ENCODE measurements around the gene CACNB1. TPM values are rescaled to one million over a fixed set of nuclear protein-coding genes. Genes with fewer than 3 reads are reported as not detected.

CACNB1 gene
- total and polyA plus RNA-seq, 12 donors = 0.85 to 28.8 (median 5.6) TPM

DNA sequence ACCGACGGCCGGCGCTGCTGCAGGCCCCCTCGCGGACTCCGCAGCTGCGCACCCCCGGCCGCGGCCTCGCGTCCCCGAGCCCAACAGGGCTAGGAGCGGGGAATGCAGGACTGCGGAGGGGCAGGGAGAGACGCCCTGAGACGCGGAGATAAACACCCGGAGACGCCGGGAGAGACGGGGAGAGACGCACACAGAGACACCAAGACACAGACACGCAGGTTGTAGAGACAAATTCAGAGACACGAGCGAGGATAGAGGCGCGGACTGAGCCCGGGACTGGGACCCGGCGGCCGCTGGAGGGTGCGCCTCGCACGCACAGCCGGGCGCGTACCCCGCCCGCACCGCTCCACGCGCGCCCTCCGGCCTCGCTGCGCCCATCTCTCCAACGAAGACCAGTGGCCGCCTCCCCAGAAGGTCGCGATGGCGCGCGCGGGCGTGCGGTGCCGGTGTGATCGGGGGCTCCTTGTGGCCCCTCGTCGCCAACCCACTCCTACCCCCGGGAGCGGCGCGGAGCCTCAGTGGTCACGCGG is 27.4 kb upstream of the CACNB1 start:
- peaks cover 16% of the 10 kb centered on the region for H3K27me3 ChIP-seq
- 2 to 12% (median 4%) methylated on average over 9 to 68 of the region's 68 CpGs for WGBS, 4 donors
- DNase-seq = no peak
- no peak for TF ChIP-seq POLR2A (IDR thresholded peaks at IDR 0.05)
- H3K36me3 ChIP-seq (replicated peaks in 1 of 2) = no peaks in the 10 kb centered on the region
- H3K27ac ChIP-seq = no peak overlapping the region
- H3K4me3 ChIP-seq = peak overlapping the region in 1 of 4 donors; percentile 52
- H3K4me1 ChIP-seq (replicated peaks in 1 of 2) = peaks cover 8 to 20% of the 10 kb centered on the region in 2 donors
- H3K9me3 ChIP-seq (replicated peaks in 1 of 3) = no peaks in the 10 kb centered on the region
- intact Hi-C loops (cut with DNase I) = no loop called here

DNA sequence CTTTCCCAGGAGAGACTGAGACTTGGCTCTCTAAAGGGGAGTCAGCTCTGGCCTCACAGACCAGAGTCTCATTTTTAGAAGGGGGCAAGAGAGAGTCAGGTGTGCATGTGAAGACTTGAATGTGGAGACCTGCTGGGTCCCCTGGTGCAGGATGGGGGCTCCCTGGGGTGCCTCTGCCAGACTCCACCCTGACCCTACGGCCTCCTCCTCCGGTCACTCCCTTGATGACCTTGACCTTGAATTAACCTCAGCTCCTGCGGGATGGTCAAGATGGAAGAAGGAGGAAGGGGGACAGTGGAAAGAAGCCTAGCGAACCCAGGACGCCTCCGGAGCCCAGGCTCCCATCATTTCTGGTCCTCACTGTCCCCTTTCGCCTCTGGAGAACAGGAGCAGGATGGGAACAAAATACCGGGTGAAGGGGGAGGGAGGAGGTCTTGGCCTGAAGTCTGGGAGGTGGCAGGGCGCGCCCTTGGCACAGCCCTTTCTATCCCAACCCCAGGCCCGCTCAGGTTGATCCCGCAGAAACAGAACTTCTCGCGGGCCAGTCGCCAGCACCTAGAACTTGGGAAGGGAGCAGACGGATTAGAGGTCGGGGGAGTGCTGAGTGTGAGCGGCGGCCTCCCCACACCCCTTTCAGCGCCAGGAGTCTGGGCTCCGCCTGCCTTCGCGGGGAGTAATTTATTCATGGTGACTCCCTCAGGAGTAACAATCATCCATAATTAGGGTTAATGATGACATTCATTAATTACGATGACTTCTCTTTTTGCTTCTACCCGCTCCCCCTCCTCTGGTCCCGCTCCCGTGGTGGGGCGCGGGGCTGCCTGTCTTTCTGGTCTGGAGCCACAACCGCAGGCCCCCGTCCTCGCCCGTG is 26.7 kb upstream of the CACNB1 start:
- Histone ChIP-seq H3K36me3 (replicated peaks in 1 of 2) (no peaks in the 10 kb centered on the region), H3K27me3 (peaks cover 16% of the 10 kb centered on the region), H3K4me1 (replicated peaks in 1 of 2) (peaks cover 8 to 20% of the 10 kb centered on the region in 2 donors), H3K27ac (no peak overlapping the region), H3K4me3 (peak overlapping the region in 1 of 4 donors; percentile 52), H3K9me3 (replicated peaks in 1 of 3) (no peaks in the 10 kb centered on the region)
- intact Hi-C loops (cut with DNase I) = no loop called here
- 48 to 65% (median 51%) methylated on average over 27 to 33 of the region's 33 CpGs for WGBS, 4 donors
- TF ChIP-seq, protein P1, sequence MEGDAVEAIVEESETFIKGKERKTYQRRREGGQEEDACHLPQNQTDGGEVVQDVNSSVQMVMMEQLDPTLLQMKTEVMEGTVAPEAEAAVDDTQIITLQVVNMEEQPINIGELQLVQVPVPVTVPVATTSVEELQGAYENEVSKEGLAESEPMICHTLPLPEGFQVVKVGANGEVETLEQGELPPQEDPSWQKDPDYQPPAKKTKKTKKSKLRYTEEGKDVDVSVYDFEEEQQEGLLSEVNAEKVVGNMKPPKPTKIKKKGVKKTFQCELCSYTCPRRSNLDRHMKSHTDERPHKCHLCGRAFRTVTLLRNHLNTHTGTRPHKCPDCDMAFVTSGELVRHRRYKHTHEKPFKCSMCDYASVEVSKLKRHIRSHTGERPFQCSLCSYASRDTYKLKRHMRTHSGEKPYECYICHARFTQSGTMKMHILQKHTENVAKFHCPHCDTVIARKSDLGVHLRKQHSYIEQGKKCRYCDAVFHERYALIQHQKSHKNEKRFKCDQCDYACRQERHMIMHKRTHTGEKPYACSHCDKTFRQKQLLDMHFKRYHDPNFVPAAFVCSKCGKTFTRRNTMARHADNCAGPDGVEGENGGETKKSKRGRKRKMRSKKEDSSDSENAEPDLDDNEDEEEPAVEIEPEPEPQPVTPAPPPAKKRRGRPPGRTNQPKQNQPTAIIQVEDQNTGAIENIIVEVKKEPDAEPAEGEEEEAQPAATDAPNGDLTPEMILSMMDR (IDR thresholded peaks at IDR 0.05) = no peak
- no peak for TF ChIP-seq POLR2A (IDR thresholded peaks at IDR 0.05)
- DNase-seq = no peak

DNA sequence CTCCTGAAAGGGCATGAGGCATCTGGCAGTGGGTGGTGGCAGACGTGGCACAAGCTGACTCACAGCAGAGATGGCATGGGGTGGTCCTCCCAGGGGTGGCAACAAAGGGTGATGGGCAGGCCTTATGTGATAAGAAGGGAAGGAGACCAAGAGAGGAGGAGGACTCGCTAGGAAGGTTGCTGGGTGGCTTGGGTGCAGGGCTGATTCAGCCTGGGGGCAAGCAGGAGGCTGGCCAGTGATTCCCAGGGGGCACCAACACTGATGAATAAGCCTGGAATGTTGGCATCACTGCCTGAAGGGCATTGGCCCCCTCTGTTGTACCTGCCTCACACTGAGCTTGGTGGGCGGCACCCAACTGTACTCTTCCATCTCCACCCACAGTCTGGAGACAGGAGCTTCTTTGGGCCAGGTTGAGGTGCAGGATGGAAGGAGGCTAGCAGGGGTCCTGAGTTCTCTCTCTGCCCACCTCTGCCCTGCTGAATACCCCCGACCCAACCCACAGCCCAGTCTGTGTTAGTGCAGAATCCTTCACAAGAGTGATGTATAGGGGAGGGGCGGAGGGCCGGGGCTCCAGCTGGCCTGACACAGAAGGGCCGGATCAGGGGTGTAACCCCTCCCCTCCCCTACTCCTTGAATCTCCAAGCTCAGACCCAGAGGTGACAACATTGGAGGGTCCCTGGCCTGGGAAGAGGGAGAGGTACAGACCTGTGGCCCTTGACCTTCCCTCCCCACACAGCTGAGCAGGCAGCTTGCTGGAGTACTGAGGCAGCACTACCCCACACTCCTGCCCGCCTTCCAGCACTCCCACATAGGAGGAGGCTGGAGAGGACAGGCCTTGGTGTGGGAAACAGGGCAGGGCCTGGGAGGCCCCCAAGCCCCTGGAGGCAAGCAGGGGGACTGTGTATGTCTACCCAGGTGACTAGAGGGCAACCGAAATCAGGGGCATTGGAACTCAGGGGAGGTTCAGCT is 25.7 kb upstream of the CACNB1 start:
- Histone ChIP-seq H3K9me3 (replicated peaks in 1 of 3) (no peaks in the 10 kb centered on the region), H3K4me1 (replicated peaks in 1 of 2) (peaks cover 8 to 20% of the 10 kb centered on the region in 2 donors), H3K27me3 (peaks cover 16% of the 10 kb centered on the region), H3K27ac (no peak overlapping the region), H3K4me3 (no peak overlapping the region), H3K36me3 (replicated peaks in 1 of 2) (no peaks in the 10 kb centered on the region)
- no peak for DNase-seq
- WGBS, 4 donors = 74 to 89% (median 86%) methylated on average over 5 to 9 of the region's 9 CpGs
- intact Hi-C loops (cut with DNase I) = no loop called here
- TF ChIP-seq POLR2A (IDR thresholded peaks at IDR 0.05) = no peak
- TF ChIP-seq, protein P1 (IDR thresholded peaks at IDR 0.05) = no peak

DNA sequence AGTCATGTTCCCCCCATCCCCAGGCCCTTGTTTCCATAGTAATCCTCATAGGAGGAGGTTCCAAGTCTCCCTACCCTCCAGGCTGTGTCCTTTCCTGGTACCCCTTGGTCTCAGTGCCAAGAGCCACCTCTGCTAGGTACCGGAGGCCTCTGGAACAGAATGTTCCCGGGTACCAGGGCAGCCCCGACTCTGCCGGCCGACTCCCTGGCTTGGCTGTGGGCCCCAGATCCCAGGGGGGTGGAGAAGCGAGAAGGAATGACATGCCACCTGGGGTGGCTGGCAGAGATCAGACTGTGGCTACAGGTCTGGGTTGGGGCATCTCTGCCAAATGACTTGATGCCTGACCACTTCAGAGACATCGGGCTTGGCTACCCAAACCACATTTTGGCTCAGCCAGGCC is 24.7 kb upstream of the CACNB1 start:
- H3K4me1 ChIP-seq (replicated peaks in 1 of 2) = peaks cover 8 to 20% of the 10 kb centered on the region in 2 donors
- TF ChIP-seq POLR2A (IDR thresholded peaks at IDR 0.05) = no peak
- TF ChIP-seq, protein P1 (IDR thresholded peaks at IDR 0.05) = no peak
- intact Hi-C loops (cut with DNase I) = no loop called here
- no peak overlapping the region for H3K4me3 ChIP-seq
- DNase-seq = no peak
- no peaks in the 10 kb centered on the region for H3K36me3 ChIP-seq (replicated peaks in 1 of 2)
- no peak overlapping the region for H3K27ac ChIP-seq
- 88 to 95% (median 92%) methylated on average over 5 to 7 of the region's 7 CpGs for WGBS, 4 donors
- no peaks in the 10 kb centered on the region for H3K9me3 ChIP-seq (replicated peaks in 1 of 3)
- peaks cover 11% of the 10 kb centered on the region for H3K27me3 ChIP-seq

Measured in adrenal gland (tissue), 12 donors.